ENCODE measurements around the gene MRPL38.
A peak's percentile ranks its signal among the peaks of the same experiment; 100 is the strongest.

Gene MRPL38

GRCh38 chr17:75861927-75862317 is 42.8 kb downstream of the MRPL38 start (continued):
- TF ChIP-seq PRDM2 (tag by site-specific recombination; IDR thresholded peaks at IDR 0.05; ENCODE audit: borderline replicate concordance) (no peak), AEBP2 (tag by site-specific recombination; IDR thresholded peaks at IDR 0.05; ENCODE audit: borderline replicate concordance) (no peak), ZFP41 (tag by site-specific recombination; IDR thresholded peaks at IDR 0.05; ENCODE audit: borderline replicate concordance) (no peak), ZNF837 (tag by site-specific recombination; IDR thresholded peaks at IDR 0.05) (no peak), ZNF558 (tag by site-specific recombination; IDR thresholded peaks at IDR 0.05) (no peak), SP3 (tag by site-specific recombination; IDR thresholded peaks at IDR 0.05) (peak; percentile 43), ZNF112 (tag by site-specific recombination; IDR thresholded peaks at IDR 0.05) (no peak), ZNF692 (tag by site-specific recombination; IDR thresholded peaks at IDR 0.05) (peak; percentile 90), ZFP3 (tag by site-specific recombination; IDR thresholded peaks at IDR 0.05; ENCODE audit: low read depth) (no peak), ZNF239 (tag by site-specific recombination; IDR thresholded peaks at IDR 0.05) (no peak), ZNF654 (tag by site-specific recombination; IDR thresholded peaks at IDR 0.05; ENCODE audit: low read depth) (no peak), ZBTB8A (tag by site-specific recombination; IDR thresholded peaks at IDR 0.05) (no peak), ZNF664 (tag by site-specific recombination; IDR thresholded peaks at IDR 0.05) (no peak), OVOL3 (tag by site-specific recombination; IDR thresholded peaks at IDR 0.05) (no peak), ZNF701 (tag by site-specific recombination; IDR thresholded peaks at IDR 0.05) (no peak), ZNF768 (tag by site-specific recombination; IDR thresholded peaks at IDR 0.05) (no peak), ZNF621 (tag by site-specific recombination; IDR thresholded peaks at IDR 0.05) (no peak)
- TF ChIP-seq, protein P1, sequence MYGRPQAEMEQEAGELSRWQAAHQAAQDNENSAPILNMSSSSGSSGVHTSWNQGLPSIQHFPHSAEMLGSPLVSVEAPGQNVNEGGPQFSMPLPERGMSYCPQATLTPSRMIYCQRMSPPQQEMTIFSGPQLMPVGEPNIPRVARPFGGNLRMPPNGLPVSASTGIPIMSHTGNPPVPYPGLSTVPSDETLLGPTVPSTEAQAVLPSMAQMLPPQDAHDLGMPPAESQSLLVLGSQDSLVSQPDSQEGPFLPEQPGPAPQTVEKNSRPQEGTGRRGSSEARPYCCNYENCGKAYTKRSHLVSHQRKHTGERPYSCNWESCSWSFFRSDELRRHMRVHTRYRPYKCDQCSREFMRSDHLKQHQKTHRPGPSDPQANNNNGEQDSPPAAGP (tag by site-specific recombination; IDR thresholded peaks at IDR 0.05): peak; percentile 92
- TF ChIP-seq, protein P2, sequence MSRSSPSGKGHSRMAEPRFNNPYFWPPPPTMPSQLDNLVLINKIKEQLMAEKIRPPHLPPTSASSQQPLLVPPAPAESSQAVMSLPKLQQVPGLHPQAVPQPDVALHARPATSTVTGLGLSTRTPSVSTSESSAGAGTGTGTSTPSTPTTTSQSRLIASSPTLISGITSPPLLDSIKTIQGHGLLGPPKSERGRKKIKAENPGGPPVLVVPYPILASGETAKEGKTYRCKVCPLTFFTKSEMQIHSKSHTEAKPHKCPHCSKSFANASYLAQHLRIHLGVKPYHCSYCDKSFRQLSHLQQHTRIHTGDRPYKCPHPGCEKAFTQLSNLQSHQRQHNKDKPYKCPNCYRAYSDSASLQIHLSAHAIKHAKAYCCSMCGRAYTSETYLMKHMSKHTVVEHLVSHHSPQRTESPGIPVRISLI (tag by site-specific recombination; IDR thresholded peaks at IDR 0.05): no peak
- TF ChIP-seq, protein P3, sequence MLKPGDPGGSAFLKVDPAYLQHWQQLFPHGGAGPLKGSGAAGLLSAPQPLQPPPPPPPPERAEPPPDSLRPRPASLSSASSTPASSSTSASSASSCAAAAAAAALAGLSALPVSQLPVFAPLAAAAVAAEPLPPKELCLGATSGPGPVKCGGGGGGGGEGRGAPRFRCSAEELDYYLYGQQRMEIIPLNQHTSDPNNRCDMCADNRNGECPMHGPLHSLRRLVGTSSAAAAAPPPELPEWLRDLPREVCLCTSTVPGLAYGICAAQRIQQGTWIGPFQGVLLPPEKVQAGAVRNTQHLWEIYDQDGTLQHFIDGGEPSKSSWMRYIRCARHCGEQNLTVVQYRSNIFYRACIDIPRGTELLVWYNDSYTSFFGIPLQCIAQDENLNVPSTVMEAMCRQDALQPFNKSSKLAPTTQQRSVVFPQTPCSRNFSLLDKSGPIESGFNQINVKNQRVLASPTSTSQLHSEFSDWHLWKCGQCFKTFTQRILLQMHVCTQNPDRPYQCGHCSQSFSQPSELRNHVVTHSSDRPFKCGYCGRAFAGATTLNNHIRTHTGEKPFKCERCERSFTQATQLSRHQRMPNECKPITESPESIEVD (tag by site-specific recombination; IDR thresholded peaks at IDR 0.05): no peak
- TF ChIP-seq, protein P4, sequence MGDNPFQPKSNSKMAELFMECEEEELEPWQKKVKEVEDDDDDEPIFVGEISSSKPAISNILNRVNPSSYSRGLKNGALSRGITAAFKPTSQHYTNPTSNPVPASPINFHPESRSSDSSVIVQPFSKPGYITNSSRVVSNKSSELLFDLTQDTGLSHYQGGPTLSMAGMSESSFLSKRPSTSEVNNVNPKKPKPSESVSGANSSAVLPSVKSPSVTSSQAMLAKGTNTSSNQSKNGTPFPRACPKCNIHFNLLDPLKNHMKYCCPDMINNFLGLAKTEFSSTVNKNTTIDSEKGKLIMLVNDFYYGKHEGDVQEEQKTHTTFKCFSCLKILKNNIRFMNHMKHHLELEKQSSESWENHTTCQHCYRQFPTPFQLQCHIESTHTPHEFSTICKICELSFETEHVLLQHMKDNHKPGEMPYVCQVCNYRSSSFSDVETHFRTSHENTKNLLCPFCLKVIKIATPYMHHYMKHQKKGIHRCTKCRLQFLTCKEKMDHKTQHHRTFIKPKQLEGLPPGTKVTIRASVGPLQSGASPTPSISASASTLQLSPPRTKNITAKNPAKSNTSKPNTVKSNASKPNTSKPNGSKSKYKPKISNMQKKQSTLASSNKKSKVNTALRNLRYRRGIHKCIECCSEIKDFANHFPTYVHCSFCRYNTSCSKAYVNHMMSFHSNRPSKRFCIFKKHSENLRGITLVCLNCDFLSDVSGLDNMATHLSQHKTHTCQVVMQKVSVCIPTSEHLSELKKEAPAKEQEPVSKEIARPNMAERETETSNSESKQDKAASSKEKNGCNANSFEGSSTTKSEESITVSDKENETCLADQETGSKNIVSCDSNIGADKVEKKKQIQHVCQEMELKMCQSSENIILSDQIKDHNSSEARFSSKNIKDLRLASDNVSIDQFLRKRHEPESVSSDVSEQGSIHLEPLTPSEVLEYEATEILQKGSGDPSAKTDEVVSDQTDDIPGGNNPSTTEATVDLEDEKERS (tag by site-specific recombination; IDR thresholded peaks at IDR 0.05): no peak
- TF ChIP-seq, protein P5, sequence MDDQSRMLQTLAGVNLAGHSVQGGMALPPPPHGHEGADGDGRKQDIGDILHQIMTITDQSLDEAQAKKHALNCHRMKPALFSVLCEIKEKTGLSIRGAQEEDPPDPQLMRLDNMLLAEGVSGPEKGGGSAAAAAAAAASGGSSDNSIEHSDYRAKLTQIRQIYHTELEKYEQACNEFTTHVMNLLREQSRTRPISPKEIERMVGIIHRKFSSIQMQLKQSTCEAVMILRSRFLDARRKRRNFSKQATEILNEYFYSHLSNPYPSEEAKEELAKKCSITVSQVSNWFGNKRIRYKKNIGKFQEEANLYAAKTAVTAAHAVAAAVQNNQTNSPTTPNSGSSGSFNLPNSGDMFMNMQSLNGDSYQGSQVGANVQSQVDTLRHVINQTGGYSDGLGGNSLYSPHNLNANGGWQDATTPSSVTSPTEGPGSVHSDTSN (CRISPR knock-in tag; IDR thresholded peaks at IDR 0.05): no peak
- TF ChIP-seq, protein P6, sequence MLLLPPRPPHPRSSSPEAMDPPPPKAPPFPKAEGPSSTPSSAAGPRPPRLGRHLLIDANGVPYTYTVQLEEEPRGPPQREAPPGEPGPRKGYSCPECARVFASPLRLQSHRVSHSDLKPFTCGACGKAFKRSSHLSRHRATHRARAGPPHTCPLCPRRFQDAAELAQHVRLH (tag by site-specific recombination; IDR thresholded peaks at IDR 0.05): no peak
